ENCODE data around the gene NRARP.
A peak's percentile ranks its signal among the peaks of the same experiment; 100 is the strongest.

Gene NRARP

GRCh38 chr9:137297966-137298365, 4.1 kb downstream of the NRARP start:
- no peak for DNase-seq (ENCODE audit: low spot score)

GRCh38 chr9:137296670-137297664, 5.1 kb downstream of the NRARP start:
- DNase-seq (ENCODE audit: low spot score), result no peak

- no peak for DNase-seq (ENCODE audit: low spot score)
Observed at GRCh38 chr9:137295849-137296669, 6.0 kb downstream of the NRARP start.

- peak; percentile 40 for DNase-seq (ENCODE audit: low spot score)
Observed at GRCh38 chr9:137295238-137295811, 6.7 kb downstream of the NRARP start.

- DNase-seq (ENCODE audit: low spot score), result no peak
Observed at GRCh38 chr9:137294681-137295237, 7.3 kb downstream of the NRARP start.

GRCh38 chr9:137294091-137294680, 7.9 kb downstream of the NRARP start:
- DNase-seq (ENCODE audit: low spot score), result no peak

GRCh38 chr9:137293482-137294090, 8.5 kb downstream of the NRARP start:
- no peak for DNase-seq (ENCODE audit: low spot score)

- no peak for DNase-seq (ENCODE audit: low spot score)
Observed at GRCh38 chr9:137293094-137293481, 9.0 kb downstream of the NRARP start.

- DNase-seq (ENCODE audit: low spot score), result no peak
Observed at GRCh38 chr9:137286975-137287383, 15.1 kb downstream of the NRARP start.

GRCh38 chr9:137281345-137282116, 20.5 kb downstream of the NRARP start:
- no peak for DNase-seq (ENCODE audit: low spot score)

- no peak for DNase-seq (ENCODE audit: low spot score)
Observed at GRCh38 chr9:137280474-137281344, 21.4 kb downstream of the NRARP start.

GRCh38 chr9:137279741-137280473, 22.2 kb downstream of the NRARP start:
- DNase-seq (ENCODE audit: low spot score), result no peak

GRCh38 chr9:137278721-137279711, 23.1 kb downstream of the NRARP start:
- DNase-seq (ENCODE audit: low spot score), result no peak

- DNase-seq (ENCODE audit: low spot score), result no peak
Observed at GRCh38 chr9:137278061-137278701, 23.9 kb downstream of the NRARP start.

- peak; percentile 29 for DNase-seq (ENCODE audit: low spot score)
Observed at GRCh38 chr9:137277329-137278041, 24.6 kb downstream of the NRARP start, which contains the start of gene TOR4A. Gene TOR4A, plus strand, starts transcription at chr9:137277726. Its CDS starts 964 bp downstream, at chr9:137278690.
